ENCODE data around the gene HYAL3.

GRCh38 chr3:50286322-50287227 lies 12.6 kb downstream of the HYAL3 start:
- peak; percentile 2; the same call in 1 of the 2 replicates for TF ChIP-seq POLR2AphosphoS5 (IDR thresholded peaks at IDR 0.05; ENCODE audit: borderline replicate concordance, low read depth, low read length)
- no peak for TF ChIP-seq EZH2 (IDR thresholded peaks at IDR 0.05)
